Natural killer cell (primary cell): ENCODE measurements around the gene LIMK2. TPM values are rescaled to one million over a fixed set of nuclear protein-coding genes. Genes with fewer than 3 reads are reported as not detected.

Experiments
- ATAC-seq, 3 donors: fragments of 150-1000 bp in 2 of 3; fragments of 200-7000 bp in 1 of 3; cut with Tn5 transposase; 1 replicate in 1 of 3; 2 replicates in 2 of 3; pipeline ENCODE4 v1.10.0; 2021; ENCODE audit warnings: mild to moderate bottlenecking in 2 of 3, moderate library complexity in 2 of 3
- DNase-seq, 2 donors: peaks; one replicate each; pipeline versions ENCODE4 v3.0.0 to v3.0.0-alpha.2; 2013 to 2021; ENCODE audit warnings: mixed read lengths in 1 of 2
- H3K27ac ChIP-seq: one replicate; pipeline ENCODE4 v1.5.1; 2013; ENCODE audit warnings: mild to moderate bottlenecking, low read length
- H3K27me3 ChIP-seq: one replicate; pipeline ENCODE4 v1.6.1; 2013; ENCODE audit warnings: low read length; ENCODE audit not compliant: control insufficient read depth, insufficient read depth
- H3K36me3 ChIP-seq: one replicate; pipeline ENCODE4 v1.6.1; 2013; ENCODE audit warnings: low read length; ENCODE audit not compliant: control insufficient read depth, insufficient read depth
- H3K4me1 ChIP-seq: one replicate; pipeline ENCODE4 v1.6.1; 2013; ENCODE audit warnings: low read length; ENCODE audit not compliant: control insufficient read depth, insufficient read depth
- H3K4me3 ChIP-seq: one replicate; pipeline ENCODE4 v1.5.1; 2013; ENCODE audit warnings: low read length
- H3K9me3 ChIP-seq: one replicate; pipeline ENCODE4 v1.6.1; 2013; ENCODE audit warnings: low read length; ENCODE audit not compliant: control insufficient read depth, insufficient read depth
- H3K27ac Mint-ChIP-seq, 2 donors: one replicate each; pipeline ENCODE4 v1.8.0; 2022; ENCODE audit warnings: mild to moderate bottlenecking in 2 of 2, mixed read lengths in 2 of 2, moderate library complexity in 1 of 2
- H3K27me3 Mint-ChIP-seq, 2 donors: one replicate each; pipeline ENCODE4 v1.8.0; 2022; ENCODE audit warnings: low read depth in 2 of 2, mixed read lengths in 2 of 2
- H3K36me3 Mint-ChIP-seq: one replicate; pipeline ENCODE4 v1.8.0; 2022; ENCODE audit warnings: mixed read lengths
- H3K4me1 Mint-ChIP-seq, 2 donors: one replicate each; pipeline ENCODE4 v1.8.0; 2022; ENCODE audit warnings: mixed read lengths in 2 of 2
- H3K4me3 Mint-ChIP-seq: one replicate; pipeline ENCODE4 v1.8.0; 2022; ENCODE audit warnings: mild to moderate bottlenecking, moderate library complexity, mixed read lengths
- H3K9me3 Mint-ChIP-seq, 2 donors: one replicate each; pipeline ENCODE4 v1.8.0; 2022; ENCODE audit warnings: mixed read lengths in 2 of 2
- WGBS: methylation state at CpG from one replicate; pipeline ENCODE4 v1.1.7; 2013; ENCODE audit warnings: missing lambda C conversion rate; ENCODE audit not compliant: insufficient coverage; 5-methylcytosine and 5-hydroxymethylcytosine counted together
- intact Hi-C: fragments of 100-400 bp; cut with micrococcal nuclease; formaldehyde crosslinking; loops from one replicate; pipeline ENCODE4 v1.14.2; 2022
- total RNA-seq, 4 donors: library from RNA; stranded (reverse); fragments of 120-200 nt in 1 of 4; gene quantifications; one replicate each; pipeline versions ENCODE4 v1.2.3 to v1.2.4, GENCODE V29; 2013 to 2022
- TF ChIP-seq, protein P1 (sequence below): fragments of 200-600 bp; IDR thresholded peaks from one replicate; pipeline ENCODE4 v1.8.0; 2022; ENCODE audit warnings: antibody characterized with exemption

The LIMK2 gene
- total RNA-seq, 3 donors from 2014 or later (not counting 1 experiment from before 2014, with no cell fraction given): 17.2 to 28.6 (median 19.1) TPM

DNA sequence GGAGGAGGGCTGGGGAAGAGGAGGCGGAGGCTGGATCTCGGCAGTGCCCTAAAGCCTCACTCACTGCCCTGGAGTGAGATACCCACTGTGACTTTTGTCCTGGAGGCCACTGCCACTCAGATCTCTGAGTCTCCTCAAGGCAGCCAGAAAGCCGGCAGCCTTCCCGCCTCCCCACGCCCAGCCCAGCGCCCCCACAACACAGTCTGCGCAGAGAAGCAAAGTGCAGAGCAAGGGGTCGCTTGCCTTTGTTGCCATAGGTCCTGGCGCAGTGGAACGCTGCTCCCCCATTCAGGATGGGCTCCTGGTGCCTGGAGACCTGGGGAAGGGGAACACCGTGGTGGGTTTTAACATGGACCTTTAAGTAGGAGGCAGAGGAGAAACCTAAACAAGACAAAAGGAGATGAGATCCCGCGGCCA, 116.5 kb downstream of the LIMK2 start:
- TF ChIP-seq, protein P1, sequence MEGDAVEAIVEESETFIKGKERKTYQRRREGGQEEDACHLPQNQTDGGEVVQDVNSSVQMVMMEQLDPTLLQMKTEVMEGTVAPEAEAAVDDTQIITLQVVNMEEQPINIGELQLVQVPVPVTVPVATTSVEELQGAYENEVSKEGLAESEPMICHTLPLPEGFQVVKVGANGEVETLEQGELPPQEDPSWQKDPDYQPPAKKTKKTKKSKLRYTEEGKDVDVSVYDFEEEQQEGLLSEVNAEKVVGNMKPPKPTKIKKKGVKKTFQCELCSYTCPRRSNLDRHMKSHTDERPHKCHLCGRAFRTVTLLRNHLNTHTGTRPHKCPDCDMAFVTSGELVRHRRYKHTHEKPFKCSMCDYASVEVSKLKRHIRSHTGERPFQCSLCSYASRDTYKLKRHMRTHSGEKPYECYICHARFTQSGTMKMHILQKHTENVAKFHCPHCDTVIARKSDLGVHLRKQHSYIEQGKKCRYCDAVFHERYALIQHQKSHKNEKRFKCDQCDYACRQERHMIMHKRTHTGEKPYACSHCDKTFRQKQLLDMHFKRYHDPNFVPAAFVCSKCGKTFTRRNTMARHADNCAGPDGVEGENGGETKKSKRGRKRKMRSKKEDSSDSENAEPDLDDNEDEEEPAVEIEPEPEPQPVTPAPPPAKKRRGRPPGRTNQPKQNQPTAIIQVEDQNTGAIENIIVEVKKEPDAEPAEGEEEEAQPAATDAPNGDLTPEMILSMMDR: no peak
- H3K4me3 Mint-ChIP-seq: no peak overlapping the region

DNA sequence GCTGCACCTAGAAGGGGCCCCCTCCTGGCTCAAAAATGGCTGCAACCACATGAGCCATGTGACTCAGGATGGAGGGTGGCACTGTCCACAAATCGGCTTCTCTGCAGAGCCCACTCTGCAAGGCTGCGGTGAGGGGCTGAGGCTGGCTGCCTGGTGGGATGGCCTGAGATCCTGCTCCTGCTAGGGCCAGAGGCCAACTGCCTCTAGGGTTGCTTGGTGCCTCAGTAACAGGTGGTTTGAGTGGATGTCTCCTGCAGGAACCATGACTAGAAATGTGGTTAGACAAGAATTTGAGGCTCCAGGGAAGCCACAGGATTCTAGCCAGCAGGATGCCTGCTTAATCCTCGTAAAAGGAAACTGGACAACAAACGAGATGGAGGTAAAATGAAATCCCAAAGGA, 116.9 kb downstream of the LIMK2 start:
- Mint-ChIP-seq H3K27me3 (no peaks in the 10 kb centered on the region), H3K4me1 (peaks cover 14% of the 10 kb centered on the region in 2 donors), H3K4me3 (no peak overlapping the region), H3K9me3 (no peaks in the 10 kb centered on the region), H3K27ac (no peak overlapping the region), H3K36me3 (peaks cover 15% of the 10 kb centered on the region)
- Histone ChIP-seq H3K4me3 (no peak overlapping the region), H3K27me3 (no peaks in the 10 kb centered on the region), H3K9me3 (no peaks in the 10 kb centered on the region), H3K36me3 (peaks cover 90% of the 10 kb centered on the region), H3K4me1 (no peaks in the 10 kb centered on the region), H3K27ac (no peak overlapping the region)
- WGBS: 95% methylated on average over 4 of the region's 4 CpGs
- intact Hi-C loops: no loop called here
- TF ChIP-seq, protein P1: no peak
- ATAC-seq: no peak
- DNase-seq: no peak

More for the DNA sequence above, 116.5 kb downstream of the LIMK2 start:
- 96% methylated on average over 12 of the region's 13 CpGs for WGBS
- H3K27ac ChIP-seq: no peak overlapping the region
- Mint-ChIP-seq H3K4me1 (peaks cover 10% of the 10 kb centered on the region in 2 donors), H3K27ac (no peak overlapping the region), H3K9me3 (no peaks in the 10 kb centered on the region), H3K36me3 (peaks cover 10% of the 10 kb centered on the region), H3K27me3 (no peaks in the 10 kb centered on the region)
- no peaks in the 10 kb centered on the region for H3K4me1 ChIP-seq
- ATAC-seq: no peak
- peaks cover 89% of the 10 kb centered on the region for H3K36me3 ChIP-seq
- no peaks in the 10 kb centered on the region for H3K9me3 ChIP-seq
- DNase-seq: no peak
- H3K4me3 ChIP-seq: no peak overlapping the region
- no peaks in the 10 kb centered on the region for H3K27me3 ChIP-seq
- intact Hi-C loops: no loop called here

Other genes starting within 250 kb of the LIMK2 start
- 10 to 100 TPM; 15.3 to 19.7 (median 16.4) TPM for gene MORC2, start 243.5 kb upstream of the LIMK2 start, total RNA-seq
- gene TUG1, start 243.0 kb upstream of the LIMK2 start, total RNA-seq: 10 to 100 TPM; 78.4 to 94.6 (median 80.9) TPM
- gene SMTN, start 131.0 kb upstream of the LIMK2 start, total RNA-seq: 1 to 10 TPM; 2.1 to 4.3 (median 3.6) TPM
- 10 to 100 TPM in 2 of 3 donors, 1 to 10 TPM in 1; 8.1 to 14.0 (median 10.6) TPM for gene SELENOM, start 104.7 kb upstream of the LIMK2 start, total RNA-seq
- gene INPP5J, start 89.3 kb upstream of the LIMK2 start, total RNA-seq: not detected
- not detected for gene PLA2G3, start 71.8 kb upstream of the LIMK2 start, total RNA-seq
- 10 to 100 TPM; 12.4 to 15.0 (median 13.2) TPM for gene RNF185, start 52.1 kb upstream of the LIMK2 start, total RNA-seq
- 100 to 1,000 TPM; 132 to 180 (median 161) TPM for gene PIK3IP1, start 80.2 kb downstream of the LIMK2 start, total RNA-seq
- 10 to 100 TPM; 31.5 to 39.2 (median 37.3) TPM for gene PATZ1, start 134.0 kb downstream of the LIMK2 start, total RNA-seq
- 10 to 100 TPM; 50.2 to 60.3 (median 55.4) TPM for gene DRG1, start 187.3 kb downstream of the LIMK2 start, total RNA-seq